Left ventricle myocardium superior (tissue), 1 donor: ENCODE data around the gene KCTD11. TPM values are rescaled to one million over a fixed set of nuclear protein-coding genes. Genes with fewer than 3 reads are reported as not detected.
"Not testable (repeated sequence)": the region's sequence is repeated elsewhere in the genome, so short reads cannot be mapped to it uniquely, and the experiment has no call there.

Source experiments
- ATAC-seq: fragments of 200-7000 bp; cut with Tn5 transposase; one replicate; pipeline ENCODE4 v1.9.1; 2020; ENCODE audit warnings: mild to moderate bottlenecking, moderate library complexity
- DNase-seq: peaks from one replicate; pipeline ENCODE4 v3.0.0-alpha.2; 2020
- intact Hi-C: fragments of 100-400 bp; cut with micrococcal nuclease; formaldehyde crosslinking; loops from one replicate; pipeline ENCODE4 v1.11.0; 2022
- total RNA-seq: library from RNA; stranded (reverse); fragmentation: NEBNext Ultra II Directional; extraction: Animal tissue kit (Norgen Biotek cat#: 25700); gene quantifications from one replicate; pipeline ENCODE4 v1.2.1, GENCODE V29; 2021
- donor health status: DM: no; HTN: yes; CAD: no; lungs with severe emphysema.

KCTD11 gene
- total RNA-seq, 1 donor from 2014 or later: 3.6 TPM

DNA sequence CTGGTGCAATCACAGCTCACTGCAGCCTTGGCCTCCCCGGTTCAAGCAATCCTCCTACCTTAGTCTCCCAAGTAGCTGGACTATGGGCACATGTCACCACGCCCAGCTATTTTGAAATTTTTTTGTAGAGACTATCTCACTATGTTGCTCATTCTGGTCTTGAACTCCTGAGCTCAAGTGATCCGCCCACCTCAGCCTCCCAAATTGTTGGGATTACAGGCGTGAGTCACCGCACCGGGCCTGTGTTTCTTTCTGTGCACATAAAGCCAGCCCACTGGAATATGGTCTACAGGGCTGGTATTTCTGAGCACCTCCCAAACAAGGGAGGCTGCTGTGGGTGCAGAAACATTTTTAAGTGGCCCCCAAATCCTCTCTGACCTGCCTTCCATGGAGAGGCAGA is 11.3 kb downstream of the KCTD11 start:
- intact Hi-C loops: no loop called here
- DNase-seq: no peak
- ATAC-seq: no peak

DNA sequence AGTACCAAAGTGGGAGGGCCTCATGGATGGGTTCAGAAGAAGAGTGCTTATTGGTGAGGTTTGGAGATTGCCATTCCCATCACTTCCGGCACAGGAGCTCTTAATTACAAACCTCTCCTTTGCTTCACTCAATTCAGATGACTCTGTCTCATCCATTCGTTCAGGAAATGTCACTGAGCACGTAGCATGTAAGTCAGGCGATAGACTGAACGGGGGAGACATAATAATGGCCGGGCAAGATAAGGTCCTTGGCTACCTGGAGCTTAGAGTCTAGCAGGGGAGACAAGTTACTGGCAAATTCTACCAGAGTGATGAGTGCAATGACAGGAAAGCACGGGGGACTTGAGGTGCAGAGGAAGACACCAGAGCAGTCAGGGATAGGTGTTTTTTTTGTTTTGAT is 14.0 kb downstream of the KCTD11 start:
- ATAC-seq, intact Hi-C loops, DNase-seq: not testable (repeated sequence)

DNA sequence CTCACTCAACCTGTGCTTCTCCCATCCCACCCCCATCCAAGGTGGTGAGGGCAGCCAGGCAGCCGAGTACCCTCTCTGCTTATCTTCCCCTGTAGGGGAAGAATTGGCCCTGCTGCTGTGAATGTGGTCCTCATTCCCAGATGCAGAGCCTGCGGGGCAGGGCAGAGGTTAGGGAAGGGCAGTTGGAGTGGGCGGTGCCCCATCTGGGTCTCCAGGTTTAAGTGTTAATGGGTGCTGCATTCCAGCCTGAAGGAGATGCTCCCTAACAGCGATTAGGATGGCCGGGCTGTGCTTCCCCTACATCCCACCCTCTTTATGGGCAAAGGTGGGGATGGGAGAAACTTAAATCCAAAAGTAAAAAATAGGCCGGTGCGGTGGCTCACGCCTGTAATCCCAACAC is 15.1 kb downstream of the KCTD11 start:
- intact Hi-C loops: no loop called here
- ATAC-seq (no peak), DNase-seq (no peak)

DNA sequence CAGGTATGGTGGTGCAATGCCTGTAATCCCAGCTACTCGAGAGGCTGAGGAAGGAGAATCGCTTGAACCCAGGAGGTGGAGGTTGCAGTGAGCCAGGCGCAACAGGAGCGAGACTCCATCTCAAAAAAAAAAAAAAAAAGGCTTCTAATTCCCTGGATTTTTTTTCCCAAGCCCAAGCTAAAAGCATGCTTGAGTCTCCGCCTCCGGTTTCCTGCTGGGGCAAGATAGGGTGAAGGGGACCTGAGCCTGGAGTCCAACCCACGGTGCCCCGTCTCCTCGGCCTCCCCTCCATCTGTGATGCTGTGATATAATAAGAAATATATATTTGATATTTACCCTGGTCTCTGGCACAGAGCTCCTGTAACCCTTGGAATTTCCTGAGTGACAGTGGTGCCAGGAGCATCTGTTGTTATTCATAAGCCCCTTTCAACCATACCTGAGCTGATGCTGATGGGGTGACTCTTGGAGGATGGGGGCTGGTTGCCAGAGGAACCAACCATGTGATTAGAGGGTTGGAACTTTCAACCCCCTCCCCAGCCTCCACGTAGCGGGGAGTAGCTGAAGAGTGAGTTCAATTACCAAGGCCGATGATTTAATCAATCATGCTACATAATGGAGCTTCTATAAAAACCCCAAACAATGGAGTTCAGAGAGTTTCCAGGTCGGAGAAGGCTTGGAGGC is 16.1 kb downstream of the KCTD11 start:
- DNase-seq: no peak

DNA sequence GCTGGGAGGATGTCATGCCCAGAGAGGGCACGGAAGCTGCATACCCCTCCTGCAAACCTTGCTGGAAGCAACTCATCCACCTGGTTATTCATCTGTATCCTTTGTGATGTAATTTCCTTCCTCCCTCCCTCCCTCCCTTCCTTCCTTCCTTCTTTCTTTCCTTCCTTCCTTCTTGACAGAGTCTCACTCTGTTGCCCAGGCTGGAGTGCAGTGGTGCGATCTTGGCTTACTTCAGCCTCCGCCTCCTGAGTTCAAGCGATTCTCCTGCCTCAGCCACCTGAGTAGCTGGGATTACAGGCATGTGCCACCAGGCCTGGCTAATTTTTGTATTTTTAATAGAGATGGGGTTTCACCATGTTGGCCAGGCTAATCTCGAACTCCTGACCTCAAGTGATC is 16.6 kb downstream of the KCTD11 start:
- intact Hi-C loops, ATAC-seq, DNase-seq: not testable (repeated sequence)

More for the DNA sequence above, 16.1 kb downstream of the KCTD11 start:
- ATAC-seq: no peak
- intact Hi-C loops: no loop called here

DNA sequence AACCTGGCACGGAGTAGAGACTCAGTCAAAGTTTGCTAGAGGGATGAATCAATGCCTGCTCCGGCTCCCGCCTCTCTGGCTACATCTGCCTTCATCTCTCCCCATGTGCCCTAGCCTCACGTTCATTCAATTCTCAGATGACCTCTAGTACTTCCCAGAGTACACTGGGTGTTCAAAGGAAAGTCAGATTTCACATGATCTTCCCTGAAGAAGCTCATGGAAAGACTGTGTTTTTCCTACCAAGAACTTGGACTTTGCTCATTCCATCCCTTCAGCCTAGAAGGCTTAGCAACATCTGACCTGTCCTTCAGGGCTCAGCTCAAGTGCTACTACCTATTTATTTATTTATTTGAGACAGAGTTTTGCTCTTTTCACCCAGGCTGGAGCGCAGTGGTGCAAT is 17.9 kb downstream of the KCTD11 start:
- DNase-seq: no peak
- ATAC-seq: no peak
- intact Hi-C loops: no loop called here

DNA sequence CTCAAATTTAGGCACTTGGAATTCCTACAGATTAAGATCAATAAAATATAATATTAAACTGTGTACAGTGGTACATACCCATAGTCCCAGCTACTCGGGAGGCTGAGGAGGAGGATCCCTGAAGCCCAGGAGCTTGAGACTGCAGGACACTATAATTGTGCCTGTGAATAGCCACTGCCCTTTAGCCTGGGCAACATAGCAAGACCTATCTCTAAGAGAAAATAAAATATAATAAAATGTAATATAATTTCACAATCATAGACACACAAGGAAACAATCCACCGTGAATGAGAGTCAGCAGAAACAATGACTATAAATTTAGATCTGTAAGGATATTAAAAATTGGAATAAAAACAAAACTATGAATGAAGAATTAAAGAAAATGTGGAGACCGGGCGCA is 18.9 kb downstream of the KCTD11 start:
- DNase-seq (no peak), ATAC-seq (no peak)
- intact Hi-C loops: no loop called here

DNA sequence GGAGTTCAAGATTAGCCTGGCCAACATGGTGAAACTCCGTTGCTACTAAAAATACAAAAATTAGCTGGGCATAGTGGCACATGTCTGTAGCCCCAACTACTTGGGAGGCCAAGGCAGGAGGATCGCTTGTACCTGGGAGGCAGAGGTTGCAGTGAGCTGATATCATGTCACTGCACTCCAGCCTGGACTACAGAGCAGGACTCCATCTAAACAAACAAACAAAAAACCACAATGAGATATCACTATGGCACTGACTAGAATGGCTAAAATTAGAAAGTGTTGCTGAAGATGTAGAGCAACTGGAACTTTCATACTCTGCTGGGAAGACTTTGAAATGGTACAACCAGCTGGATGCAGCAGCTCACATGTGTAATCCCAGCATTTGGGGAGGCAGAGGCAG is 22.4 kb downstream of the KCTD11 start:
- no peak for ATAC-seq
- intact Hi-C loops: no loop called here
- DNase-seq: no peak

DNA sequence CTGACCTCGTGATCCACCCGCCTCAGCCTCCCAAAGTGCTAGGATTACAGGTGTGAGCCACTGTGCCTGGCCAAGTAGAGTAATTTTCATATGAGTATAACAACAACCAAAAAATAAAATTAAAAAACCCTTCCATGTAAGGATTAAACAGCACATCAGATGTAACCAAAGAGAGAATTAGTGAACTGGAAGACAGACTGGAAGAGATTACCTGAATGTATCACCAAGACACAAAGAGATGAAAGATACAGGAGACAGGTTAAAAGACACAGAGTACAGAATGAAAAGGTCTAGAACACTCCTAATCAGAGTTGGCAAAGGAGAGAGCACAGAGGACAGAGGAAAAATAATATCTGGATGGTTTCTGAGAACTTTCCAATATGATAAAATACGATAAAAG is 27.2 kb downstream of the KCTD11 start:
- ATAC-seq: no peak
- intact Hi-C loops: no loop called here
- DNase-seq: no peak

DNA sequence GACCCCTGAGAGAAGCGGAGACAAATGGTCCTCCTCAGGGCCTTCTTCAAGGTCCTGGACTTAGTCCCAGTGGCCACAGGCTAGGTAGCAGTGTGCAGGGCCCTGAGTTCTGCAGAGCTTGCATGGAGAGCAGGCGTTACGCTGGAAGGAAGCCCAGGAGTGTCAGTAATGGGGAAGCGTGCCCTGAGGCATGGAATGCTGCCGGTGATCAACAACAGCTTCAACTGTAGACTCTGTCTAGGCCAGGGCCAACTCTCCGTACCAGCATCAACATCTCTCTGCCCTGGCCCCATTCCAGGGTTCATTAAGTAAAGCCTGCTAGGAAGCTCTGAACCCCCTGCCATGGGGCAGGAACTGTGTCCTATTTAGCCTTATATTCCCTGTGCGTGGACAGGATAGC is 28.4 kb downstream of the KCTD11 start:
- intact Hi-C loops: no loop called here
- peak; percentile 87 for ATAC-seq
- peak; percentile 80 for DNase-seq

DNA sequence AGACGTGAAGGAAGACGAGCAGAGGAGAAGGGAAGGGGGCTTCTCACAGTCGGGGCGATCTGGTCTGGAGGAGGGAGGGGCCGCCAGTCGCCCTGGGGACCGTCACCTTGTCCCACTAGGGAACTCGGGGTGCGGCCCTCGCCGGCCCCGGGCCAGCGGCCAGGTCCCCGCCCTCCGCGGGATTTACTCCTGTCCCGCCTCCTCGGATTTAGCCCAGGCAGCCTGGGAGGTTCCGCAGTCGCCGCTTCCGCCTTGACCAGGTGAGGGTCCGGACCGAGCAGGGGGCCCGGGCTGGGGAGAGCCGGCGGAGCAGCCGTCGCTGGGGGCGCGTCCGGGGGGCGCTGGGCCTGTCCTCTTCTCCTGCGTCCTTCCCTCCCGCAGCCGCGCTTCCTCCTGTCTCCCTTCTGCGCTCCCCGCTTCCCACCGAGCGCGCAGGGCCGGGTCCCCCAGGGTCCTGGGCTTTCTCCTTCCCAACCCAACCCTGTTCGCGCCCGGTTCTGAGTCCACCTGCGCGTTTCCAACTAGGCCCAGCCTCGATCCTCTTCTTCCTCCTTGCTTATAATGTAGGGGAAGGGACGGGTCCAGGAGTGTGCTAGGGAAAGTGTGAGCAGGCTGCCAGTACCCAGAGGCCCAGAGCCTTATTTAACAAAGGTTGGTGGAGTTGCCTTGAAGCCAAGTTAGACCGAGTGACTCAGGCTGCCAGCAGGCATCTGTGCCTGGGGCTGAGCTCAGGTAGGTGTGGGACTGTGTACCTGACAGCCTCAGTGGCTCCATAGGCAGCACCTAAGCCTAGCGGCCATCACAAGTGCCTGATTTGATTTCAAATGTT is 29.1 kb downstream of the KCTD11 start, which contains the start of gene TNK1:
TSS of gene TNK1 (plus strand) at position 235 of the 829 bp plus-strand sequence. CDS start 1,838 bp downstream, outside the sequence.
- DNase-seq (peak; percentile 74), ATAC-seq (peak; percentile 73)
- intact Hi-C loops: no loop called here

DNA sequence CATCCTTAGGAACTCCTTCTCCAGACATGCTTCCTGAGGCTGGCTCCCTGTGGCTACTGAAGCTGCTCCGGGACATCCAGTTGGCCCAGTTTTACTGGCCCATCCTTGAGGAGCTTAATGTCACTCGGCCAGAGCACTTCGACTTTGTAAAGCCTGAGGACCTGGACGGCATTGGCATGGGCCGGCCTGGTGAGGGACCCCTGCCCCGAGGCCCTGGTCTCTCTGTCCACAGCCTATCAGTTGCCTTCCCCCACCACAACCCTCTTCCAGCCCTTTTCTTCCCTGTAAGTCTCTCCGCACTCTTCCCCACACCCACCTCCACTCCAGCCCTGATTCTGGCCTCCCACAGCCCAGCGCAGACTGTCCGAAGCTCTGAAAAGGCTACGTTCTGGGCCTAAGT is 30.9 kb downstream of the KCTD11 start:
- DNase-seq (no peak), ATAC-seq (no peak)
- intact Hi-C loops: no loop called here

DNA sequence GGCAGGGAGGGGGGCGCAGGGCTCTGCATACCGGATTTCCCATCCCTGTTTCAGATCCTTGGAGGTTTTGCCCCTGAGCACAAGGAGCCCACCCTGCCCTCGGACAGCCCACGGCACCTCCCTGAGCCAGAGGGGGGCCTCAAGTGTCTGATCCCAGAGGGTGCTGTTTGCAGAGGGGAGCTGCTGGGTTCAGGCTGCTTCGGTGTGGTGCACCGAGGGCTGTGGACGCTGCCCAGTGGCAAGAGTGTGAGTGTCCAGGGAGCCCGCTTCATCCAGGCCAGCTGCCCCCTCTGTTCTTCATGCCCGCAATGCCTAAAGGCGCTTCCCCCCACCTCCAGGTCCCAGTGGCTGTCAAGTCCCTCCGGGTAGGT is 31.4 kb downstream of the KCTD11 start:
- ATAC-seq: no peak
- no peak for DNase-seq
- intact Hi-C loops: no loop called here

DNA sequence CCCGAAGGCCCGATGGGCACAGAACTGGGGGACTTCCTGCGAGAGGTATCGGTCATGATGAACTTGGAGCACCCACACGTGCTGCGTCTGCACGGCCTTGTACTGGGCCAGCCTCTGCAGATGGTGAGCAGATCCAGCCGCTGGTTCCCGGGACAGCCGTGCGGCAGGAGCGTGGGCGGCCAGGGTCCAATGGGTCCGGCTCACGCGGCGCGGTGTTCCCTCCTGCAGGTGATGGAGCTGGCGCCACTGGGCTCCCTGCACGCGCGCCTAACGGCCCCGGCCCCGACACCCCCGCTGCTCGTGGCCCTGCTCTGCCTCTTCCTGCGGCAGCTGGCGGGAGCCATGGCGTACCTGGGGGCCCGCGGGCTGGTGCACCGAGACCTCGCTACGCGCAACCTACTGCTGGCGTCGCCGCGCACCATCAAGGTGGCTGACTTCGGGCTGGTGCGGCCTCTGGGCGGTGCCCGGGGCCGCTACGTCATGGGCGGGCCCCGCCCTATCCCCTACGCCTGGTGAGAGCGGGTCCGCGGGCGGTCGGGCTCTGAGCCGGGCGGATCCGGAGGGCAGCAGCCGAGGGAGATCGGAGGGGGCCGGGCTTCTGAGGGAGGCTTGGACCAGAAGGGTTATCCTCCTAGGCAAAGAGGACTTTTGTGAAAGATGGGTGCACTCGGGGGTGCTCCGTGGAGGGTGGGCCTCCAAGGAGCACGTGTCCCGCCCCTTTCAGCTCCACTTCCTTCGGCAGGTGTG is 32.0 kb downstream of the KCTD11 start:
- intact Hi-C loops: no loop called here

DNA sequence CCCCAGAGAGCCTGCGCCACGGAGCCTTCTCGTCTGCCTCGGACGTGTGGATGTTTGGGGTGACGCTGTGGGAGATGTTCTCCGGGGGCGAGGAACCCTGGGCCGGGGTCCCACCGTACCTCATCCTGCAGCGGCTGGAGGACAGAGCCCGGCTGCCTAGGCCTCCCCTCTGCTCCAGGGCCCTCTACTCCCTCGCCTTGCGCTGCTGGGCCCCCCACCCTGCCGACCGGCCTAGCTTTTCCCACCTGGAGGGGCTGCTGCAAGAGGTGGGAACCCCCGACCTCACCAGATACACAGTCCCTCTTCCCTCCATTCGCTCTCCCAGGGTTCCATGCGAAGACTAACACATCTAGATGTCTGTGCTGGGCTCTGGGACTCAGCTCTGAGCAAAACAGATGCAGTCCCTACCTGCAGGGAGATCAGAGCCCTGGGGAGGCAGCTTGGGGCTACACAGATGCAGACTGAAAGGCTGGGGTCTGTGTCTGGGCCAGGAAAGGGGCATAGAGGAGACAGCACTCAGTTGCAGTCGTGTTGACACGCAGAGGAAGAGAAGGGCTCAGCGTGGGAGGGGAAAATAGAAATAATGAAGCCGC is 32.6 kb downstream of the KCTD11 start:
- no peak for DNase-seq
- intact Hi-C loops: no loop called here
- no peak for ATAC-seq

More for the DNA sequence above, 32.0 kb downstream of the KCTD11 start:
- DNase-seq (peak; percentile 68), ATAC-seq (peak; percentile 57)

DNA sequence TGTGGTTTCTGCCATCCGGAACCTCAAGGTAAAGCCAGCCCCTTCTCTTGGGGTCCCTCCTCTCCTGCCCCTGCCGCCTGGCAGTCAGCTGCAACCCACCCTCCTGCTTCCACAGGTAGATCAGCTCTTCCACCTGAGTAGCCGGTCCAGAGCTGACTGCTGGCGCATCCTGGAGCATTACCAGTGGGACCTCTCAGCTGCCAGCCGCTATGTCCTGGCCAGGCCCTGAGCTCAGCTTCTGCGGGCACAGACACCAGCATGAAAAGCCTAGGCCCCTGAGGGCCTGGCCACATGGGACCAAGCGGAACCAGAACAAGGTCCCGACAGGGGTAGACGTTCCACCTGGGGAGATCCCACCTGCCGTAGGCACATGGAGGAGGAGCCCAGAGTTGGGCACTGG is 36.9 kb downstream of the KCTD11 start:
- no peak for DNase-seq
- no peak for ATAC-seq
- intact Hi-C loops: no loop called here

DNA sequence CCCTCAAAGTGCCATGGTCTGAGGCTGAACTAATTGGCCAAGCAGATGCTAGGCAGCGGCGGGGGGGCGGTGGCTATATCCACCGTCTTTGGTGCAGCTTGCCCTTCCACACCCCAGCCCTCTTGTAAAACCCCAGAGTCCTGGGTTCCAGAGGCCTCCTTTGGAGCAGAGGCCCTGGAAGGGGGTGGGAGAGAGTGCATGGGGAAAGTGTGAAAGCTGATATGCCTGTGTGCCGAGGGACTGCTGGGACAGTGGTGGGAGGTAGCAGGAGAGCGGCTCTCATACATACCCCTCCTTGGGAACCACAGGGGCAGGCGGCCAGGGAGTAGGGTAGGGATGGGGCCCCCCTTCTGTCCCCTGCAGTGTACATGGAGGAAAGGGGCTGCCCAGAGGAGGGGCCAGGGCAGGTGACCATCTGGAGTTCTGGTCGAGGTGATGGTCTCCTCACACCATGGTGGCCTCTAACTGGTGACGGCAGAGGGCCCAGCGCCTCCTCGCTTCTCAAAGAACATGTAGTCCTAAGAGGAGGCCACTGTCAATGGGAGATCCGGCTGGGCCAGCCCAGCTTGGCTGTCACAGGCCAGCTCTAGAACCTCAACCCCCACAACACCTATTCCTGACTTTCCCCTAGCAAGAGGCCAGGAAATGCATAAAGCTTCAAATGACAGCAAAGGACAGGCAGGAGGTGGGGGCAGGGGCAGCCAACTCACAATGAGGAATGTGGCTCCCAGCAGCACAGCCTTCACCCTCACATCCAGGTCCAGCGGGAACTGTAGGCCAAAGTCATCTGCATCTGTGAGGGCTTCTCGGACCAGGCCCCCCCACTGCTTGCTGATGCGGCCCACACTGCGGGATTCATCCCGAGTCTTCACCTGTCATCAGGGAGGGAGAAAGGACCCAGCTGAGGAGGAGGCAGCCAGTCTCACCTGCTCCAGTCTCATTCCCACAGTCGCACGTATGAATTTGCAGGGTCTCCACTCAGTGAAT is 38.3 kb downstream of the KCTD11 start:
- DNase-seq (no peak), ATAC-seq (no peak)
- intact Hi-C loops: no loop called here

DNA sequence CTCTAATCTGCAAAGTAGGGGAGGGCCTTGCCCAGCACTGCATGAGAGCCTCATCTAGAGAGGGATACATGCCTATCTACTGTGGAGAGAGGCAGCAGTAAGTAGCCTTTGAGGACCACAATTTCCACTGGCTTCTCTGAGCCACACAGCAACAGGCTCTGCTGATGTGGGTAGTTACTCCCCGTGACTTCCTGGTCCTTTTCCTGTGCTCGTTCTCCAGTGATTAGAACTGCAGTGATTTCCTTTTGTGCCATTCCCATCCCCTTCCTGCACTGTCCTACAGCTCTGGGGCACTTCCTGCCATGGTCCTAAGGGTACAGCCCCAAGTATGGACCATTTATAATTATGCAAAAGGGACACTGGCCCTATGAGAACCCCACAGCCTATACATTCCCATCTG is 39.3 kb downstream of the KCTD11 start:
- no peak for DNase-seq
- no peak for ATAC-seq
- intact Hi-C loops: no loop called here
